ENCODE data around the gene LHX1.

DNA sequence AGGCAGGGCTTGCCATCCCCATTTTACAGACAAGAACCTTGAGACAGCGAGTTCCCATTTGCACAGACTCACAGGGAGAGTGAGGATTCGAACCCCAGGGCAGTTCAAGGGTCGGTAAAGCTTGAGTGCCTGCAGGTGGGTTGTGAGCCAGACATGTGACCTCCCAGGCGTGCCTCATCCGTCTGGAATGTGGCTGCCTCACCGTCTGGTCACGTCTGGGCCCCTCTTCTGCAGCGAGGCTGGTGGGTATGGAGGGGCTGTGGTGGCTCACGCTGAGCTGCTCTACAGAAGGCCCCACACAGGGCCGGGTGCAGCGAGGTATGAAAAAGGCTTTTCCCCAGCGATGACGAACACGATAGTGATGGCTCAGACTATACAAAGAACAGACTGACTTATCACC is 35.8 kb upstream of the LHX1 start:
- TF ChIP-seq, protein P1, sequence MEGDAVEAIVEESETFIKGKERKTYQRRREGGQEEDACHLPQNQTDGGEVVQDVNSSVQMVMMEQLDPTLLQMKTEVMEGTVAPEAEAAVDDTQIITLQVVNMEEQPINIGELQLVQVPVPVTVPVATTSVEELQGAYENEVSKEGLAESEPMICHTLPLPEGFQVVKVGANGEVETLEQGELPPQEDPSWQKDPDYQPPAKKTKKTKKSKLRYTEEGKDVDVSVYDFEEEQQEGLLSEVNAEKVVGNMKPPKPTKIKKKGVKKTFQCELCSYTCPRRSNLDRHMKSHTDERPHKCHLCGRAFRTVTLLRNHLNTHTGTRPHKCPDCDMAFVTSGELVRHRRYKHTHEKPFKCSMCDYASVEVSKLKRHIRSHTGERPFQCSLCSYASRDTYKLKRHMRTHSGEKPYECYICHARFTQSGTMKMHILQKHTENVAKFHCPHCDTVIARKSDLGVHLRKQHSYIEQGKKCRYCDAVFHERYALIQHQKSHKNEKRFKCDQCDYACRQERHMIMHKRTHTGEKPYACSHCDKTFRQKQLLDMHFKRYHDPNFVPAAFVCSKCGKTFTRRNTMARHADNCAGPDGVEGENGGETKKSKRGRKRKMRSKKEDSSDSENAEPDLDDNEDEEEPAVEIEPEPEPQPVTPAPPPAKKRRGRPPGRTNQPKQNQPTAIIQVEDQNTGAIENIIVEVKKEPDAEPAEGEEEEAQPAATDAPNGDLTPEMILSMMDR (conservative IDR thresholded peaks at IDR 0.05): no peak
- no peak for TF ChIP-seq ZFX (IDR thresholded peaks at IDR 0.05)

All from C4-2B (cell line).